Measurements from ENCODE around the gene ABCC1. TPM values are rescaled to one million over a fixed set of nuclear protein-coding genes. Genes with fewer than 3 reads are reported as not detected.

Gene ABCC1
- total RNA-seq, 2 donors from 2014 or later, result 22.0 to 22.2 TPM

DNA sequence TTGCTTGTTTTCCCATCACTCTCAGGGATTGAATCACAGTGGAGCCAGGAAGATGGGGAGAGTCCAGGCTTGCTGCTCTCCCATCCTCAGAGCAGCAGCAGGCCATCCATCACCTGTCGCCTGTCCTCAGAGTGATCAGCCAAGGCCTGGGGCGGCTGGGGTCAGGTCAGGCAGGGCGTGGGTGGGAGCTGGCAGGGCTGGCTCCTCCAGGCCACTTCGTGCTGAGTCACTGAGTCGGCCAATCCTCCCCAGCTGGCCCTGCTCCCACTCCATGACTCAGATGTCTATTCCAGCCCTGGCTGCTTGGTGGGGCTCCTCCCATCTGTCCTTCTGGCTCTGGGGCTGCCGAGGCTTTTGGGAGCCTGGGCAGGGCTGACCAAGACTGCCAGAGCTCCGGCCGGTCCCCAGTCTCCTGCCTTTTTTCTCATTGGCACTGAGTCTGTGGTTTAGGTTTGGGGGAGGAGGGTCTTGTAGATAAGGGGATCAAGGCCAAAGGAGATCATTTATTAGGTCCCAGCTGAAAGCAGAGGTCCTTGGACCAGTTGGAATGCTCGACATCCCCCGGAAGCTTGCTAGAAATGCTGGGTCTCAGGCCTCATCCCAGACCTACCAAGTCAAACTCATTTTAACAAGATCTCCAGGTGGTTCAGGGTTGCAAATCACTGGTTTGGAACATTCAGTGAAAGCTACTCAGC lies 72.7 kb downstream of the ABCC1 start:
- no peak overlapping the region for H3K9ac ChIP-seq (ENCODE audit: low read depth in 2 of 2, low read length in 2 of 2)
- peak; percentile 91 for DNase-seq
- peaks cover 8% of the 10 kb centered on the region for H3K4me1 ChIP-seq
- no peaks in the 10 kb centered on the region for H3K27me3 ChIP-seq
- H3K36me3 ChIP-seq, result no peaks in the 10 kb centered on the region
- TF ChIP-seq, protein P1, sequence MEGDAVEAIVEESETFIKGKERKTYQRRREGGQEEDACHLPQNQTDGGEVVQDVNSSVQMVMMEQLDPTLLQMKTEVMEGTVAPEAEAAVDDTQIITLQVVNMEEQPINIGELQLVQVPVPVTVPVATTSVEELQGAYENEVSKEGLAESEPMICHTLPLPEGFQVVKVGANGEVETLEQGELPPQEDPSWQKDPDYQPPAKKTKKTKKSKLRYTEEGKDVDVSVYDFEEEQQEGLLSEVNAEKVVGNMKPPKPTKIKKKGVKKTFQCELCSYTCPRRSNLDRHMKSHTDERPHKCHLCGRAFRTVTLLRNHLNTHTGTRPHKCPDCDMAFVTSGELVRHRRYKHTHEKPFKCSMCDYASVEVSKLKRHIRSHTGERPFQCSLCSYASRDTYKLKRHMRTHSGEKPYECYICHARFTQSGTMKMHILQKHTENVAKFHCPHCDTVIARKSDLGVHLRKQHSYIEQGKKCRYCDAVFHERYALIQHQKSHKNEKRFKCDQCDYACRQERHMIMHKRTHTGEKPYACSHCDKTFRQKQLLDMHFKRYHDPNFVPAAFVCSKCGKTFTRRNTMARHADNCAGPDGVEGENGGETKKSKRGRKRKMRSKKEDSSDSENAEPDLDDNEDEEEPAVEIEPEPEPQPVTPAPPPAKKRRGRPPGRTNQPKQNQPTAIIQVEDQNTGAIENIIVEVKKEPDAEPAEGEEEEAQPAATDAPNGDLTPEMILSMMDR (IDR thresholded peaks at IDR 0.05), result no peak
- intact Hi-C loops (cut with DNase I), result no loop called here
- peak overlapping the region; percentile 36 for H3K27ac ChIP-seq
- H3K4me3 ChIP-seq, result no peak overlapping the region
- no peaks in the 10 kb centered on the region for H3K9me3 ChIP-seq

DNA sequence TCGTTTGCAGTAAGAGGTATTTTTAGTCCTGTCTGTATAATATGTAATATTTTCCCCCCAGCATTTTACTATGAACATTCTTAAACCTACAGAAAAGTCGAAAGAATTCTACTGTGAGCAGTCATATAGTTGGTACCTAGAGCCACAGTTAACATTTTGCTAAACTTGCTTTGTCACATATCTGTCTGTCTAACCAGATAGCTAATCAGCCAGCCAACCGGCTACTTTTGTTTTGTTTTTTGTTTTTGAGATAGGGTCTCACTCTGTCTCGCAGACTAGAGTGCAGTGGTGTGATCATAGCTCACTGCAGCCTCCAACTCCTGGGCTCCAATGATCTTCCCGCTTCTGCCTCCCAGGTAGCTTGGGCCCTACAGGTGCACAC lies 73.3 kb downstream of the ABCC1 start:
- H3K27ac ChIP-seq, result peak overlapping the region; percentile 36
- intact Hi-C loops (cut with DNase I), result no loop called here
- H3K4me1 ChIP-seq, result peaks cover 8% of the 10 kb centered on the region
- TF ChIP-seq, protein P1 (IDR thresholded peaks at IDR 0.05), result no peak
- H3K4me3 ChIP-seq, result no peak overlapping the region
- DNase-seq, result no peak
- H3K9me3 ChIP-seq, result no peaks in the 10 kb centered on the region
- no peaks in the 10 kb centered on the region for H3K27me3 ChIP-seq
- no peaks in the 10 kb centered on the region for H3K36me3 ChIP-seq
- H3K9ac ChIP-seq (ENCODE audit: low read depth in 2 of 2, low read length in 2 of 2), result no peak overlapping the region

DNA sequence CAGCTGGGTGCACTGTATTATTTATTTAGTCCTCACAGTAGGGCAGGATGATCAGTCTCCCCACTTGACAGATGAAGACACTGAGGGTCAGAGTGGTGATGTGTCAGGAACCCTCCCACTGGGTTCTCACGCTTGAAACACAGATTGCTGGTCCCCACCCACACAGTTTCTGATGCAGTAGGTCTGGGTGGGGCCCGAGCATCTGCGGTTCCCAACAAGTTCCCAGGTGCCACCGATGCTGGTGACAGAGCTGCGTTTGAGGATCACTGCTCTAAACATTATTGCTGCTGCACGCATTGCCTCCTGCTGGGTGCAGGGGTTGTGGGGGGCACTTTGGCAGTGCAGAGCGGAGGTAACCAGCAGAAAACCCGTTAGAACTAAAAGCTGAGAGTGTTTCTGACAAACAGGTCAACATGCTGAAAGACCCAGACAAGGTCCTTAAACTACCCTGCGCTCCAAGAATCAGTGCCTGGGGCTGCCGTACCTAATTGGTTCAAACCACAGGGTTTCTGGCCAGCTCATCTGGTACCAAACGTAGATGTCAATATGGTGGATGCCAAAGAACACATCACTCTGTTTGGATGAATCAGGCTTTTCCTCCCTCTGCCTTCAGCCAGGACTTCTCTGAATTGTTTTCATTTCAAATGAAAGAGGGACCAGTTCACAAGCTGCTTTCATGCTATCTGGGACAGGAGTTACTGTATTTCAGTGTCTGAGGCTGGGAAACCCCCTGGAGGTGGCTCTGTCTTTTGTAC lies 76.0 kb downstream of the ABCC1 start:
- DNase-seq, result no peak
- TF ChIP-seq, protein P1 (IDR thresholded peaks at IDR 0.05), result no peak
- no peaks in the 10 kb centered on the region for H3K9me3 ChIP-seq
- no peaks in the 10 kb centered on the region for H3K27me3 ChIP-seq
- no peak overlapping the region for H3K27ac ChIP-seq
- no peaks in the 10 kb centered on the region for H3K36me3 ChIP-seq
- H3K9ac ChIP-seq (ENCODE audit: low read depth in 2 of 2, low read length in 2 of 2), result no peak overlapping the region
- intact Hi-C loops (cut with DNase I), result no loop called here
- H3K4me3 ChIP-seq, result no peak overlapping the region
- H3K4me1 ChIP-seq, result peaks cover 8% of the 10 kb centered on the region

DNA sequence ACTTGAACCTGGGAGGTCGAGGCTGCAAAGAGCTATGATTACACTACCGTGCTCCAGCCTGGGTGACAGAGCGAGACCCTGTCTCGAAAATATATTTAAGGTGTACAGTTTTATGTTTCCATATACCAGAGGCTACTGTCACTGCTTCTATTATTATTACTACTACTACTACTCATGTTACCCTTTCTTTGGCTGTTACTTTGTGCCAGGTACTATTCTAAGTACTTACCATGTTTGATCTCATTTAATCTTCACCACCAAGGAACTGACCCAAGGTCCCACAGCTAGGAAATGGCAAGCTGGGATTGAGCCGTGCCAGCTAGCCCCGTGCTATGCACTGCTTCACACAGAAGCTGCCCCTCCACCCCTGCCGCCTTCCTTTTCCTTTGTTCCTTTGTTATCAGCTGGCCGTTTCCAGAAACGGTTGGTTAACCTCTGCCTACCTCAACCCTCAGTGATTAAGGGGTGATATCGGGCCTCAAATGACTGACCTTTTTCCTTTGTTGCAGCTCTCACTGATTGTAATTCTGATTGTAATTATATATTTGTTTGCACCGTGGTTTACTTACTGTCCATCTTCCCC lies 78.4 kb downstream of the ABCC1 start:
- TF ChIP-seq, protein P1 (IDR thresholded peaks at IDR 0.05), result no peak
- Histone ChIP-seq H3K36me3 (no peaks in the 10 kb centered on the region), H3K4me3 (no peak overlapping the region), H3K9me3 (no peaks in the 10 kb centered on the region), H3K27ac (no peak overlapping the region), H3K9ac (ENCODE audit: low read depth in 2 of 2, low read length in 2 of 2) (peak overlapping the region in 1 of 2 donors; percentile 73), H3K4me1 (no peaks in the 10 kb centered on the region), H3K27me3 (no peaks in the 10 kb centered on the region)
- intact Hi-C loops (cut with DNase I), result no loop called here
- DNase-seq, result no peak

DNA sequence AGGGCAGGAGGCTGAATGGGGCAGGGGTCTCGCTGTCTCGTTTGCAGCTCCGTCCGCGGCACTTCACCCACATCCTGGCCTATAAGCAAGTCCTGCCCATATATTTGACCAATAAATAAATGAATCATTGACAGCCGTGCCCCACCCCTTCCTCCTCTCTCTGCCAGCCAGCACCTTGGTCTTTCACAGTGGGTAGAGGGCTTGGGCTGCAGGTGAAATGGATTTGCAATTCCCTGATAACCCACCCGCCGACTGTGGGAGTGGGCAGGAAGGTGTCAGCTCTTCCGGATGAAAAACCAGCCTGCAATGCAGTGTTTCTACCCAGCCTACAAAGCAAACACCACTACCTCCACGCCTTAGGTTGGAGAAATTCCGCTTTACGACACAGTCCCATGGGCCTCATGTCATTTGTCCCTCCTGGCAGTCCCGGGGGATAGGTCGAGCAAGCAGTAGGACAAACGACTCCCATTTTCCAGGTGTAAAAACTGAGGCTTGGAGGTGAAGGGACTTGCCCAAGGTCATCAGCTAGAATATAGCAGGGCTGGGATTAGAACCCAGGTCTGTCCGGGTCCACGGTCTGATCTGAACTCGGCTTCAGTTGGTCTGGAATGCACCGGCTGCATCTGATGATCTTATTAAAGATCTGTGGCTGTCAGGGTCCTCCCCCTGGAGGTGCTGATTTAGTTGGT lies 79.0 kb downstream of the ABCC1 start:
- DNase-seq, result peak; percentile 42
- no peaks in the 10 kb centered on the region for H3K36me3 ChIP-seq
- no peaks in the 10 kb centered on the region for H3K27me3 ChIP-seq
- intact Hi-C loops (cut with DNase I), result no loop called here
- H3K4me3 ChIP-seq, result no peak overlapping the region
- no peaks in the 10 kb centered on the region for H3K9me3 ChIP-seq
- TF ChIP-seq, protein P1 (IDR thresholded peaks at IDR 0.05), result no peak
- no peaks in the 10 kb centered on the region for H3K4me1 ChIP-seq
- peak overlapping the region in 1 of 2 donors; percentile 73 for H3K9ac ChIP-seq (ENCODE audit: low read depth in 2 of 2, low read length in 2 of 2)
- H3K27ac ChIP-seq, result no peak overlapping the region

Data from colonic mucosa (tissue), 4 donors.